GM12873 (cell line): ENCODE data around the gene INPP5A.

Source experiments
- TF ChIP-seq, protein P1 (sequence below): IDR thresholded peaks from 2 replicates; pipeline ENCODE4 v1.5.1; 2012; ENCODE audit warnings: low read depth, mild to moderate bottlenecking, moderate library complexity, low read length, control low read depth; ENCODE audit not compliant: insufficient read depth; ENCODE audit errors: missing control alignments

The INPP5A gene

DNA sequence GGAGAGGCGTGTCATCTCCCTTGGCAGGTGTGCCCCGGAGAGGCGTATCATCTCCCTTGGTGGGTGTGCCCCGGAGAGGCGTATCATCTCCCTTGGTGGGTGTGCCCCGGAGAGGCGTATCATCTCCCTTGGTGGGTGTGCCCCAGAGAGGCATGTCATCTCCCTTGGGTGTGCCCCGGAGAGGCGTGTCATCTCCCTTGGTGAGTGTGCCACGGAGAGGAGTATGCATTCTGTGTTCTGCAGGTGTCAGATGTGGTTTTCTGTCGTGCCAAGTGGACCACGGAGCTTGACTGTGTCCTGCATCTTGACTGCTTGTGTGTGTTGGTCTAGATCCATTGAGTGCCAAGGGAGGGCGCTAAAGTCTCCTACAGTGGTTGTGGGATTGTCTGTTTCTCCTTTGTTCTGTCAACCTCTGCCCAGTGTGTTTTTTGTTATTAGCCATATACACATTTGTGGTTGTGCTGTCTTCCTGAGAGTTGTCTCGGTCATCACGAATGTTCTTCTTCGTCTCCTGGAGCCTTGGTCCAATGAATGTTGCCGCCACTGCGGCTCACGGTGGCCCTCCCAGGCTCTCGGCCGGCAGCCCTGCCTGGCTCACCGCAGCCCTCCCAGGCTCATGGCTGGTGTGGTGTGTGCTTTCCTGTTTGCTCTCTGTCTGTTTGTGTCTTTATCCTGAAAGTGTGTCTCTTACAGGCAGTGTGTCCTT, 96.8 kb downstream of the INPP5A start:
- TF ChIP-seq, protein P1, sequence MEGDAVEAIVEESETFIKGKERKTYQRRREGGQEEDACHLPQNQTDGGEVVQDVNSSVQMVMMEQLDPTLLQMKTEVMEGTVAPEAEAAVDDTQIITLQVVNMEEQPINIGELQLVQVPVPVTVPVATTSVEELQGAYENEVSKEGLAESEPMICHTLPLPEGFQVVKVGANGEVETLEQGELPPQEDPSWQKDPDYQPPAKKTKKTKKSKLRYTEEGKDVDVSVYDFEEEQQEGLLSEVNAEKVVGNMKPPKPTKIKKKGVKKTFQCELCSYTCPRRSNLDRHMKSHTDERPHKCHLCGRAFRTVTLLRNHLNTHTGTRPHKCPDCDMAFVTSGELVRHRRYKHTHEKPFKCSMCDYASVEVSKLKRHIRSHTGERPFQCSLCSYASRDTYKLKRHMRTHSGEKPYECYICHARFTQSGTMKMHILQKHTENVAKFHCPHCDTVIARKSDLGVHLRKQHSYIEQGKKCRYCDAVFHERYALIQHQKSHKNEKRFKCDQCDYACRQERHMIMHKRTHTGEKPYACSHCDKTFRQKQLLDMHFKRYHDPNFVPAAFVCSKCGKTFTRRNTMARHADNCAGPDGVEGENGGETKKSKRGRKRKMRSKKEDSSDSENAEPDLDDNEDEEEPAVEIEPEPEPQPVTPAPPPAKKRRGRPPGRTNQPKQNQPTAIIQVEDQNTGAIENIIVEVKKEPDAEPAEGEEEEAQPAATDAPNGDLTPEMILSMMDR = peak; percentile 46

DNA sequence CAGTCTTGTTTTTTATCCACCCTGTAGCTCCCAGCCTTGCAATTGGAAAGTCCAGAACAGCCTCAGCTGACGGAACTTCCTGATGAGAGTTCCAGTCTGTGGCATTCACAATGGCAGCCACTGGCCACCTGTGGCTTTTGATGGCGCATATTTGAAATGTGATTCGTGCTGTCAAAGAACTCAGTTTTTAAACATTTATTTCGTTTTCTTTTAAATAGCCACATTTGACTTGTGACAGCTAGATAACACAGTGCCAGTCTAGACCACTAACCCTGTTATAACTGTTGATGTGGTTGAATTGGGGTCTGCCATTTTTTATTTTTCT, 97.3 kb downstream of the INPP5A start:
- TF ChIP-seq, protein P1 = no peak

DNA sequence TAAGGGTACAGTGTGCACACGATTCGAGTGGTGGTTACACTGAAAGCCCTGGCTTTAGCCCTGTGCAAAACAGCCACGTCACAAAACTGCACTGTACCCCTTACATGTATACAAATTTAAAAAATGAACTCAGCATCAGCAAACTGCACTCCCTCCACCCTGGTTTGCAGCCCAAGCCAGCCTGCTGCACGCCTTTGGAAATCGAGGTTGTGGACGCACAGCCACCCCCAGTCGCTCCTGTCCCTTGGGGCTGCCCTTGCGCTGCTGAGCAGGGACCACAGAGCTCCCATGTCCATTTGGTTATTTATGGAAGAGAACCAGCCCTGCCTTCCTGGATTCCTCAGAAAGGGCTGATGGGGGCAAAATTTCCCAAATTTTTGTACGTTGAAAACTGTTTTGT, 98.8 kb downstream of the INPP5A start:
- TF ChIP-seq, protein P1 = no peak

DNA sequence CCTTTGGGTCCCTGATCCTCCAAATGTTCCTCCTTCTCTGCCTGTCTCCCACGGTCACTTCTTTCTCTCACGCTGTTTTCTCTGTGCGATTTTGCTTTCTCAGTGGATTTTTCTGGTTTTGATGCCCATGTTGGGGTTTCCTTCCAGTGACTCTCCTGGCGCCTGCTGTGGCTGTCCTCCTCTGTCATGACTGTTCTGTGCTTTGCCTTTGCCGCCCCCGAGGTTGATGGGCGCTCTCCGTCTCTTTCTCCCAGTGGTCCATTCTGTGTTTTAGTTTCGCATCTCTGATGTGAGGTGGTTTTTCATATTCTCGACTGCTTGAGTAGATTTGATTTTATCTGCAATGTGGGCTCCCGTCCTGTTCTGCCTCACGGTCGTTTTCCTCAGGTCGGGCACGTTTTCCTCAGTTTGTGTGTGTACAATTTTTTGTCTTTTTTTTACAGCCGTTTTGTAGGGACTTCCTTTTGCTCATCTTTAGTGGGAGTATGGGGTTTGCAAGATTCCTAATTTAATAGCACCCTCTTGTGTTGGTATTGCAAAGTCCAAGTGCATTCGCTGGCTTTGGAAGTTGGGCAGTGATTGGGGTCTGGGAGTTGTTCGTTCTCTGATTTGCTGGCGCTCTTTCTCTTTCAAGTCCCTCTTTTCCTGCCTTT, 100.0 kb downstream of the INPP5A start:
- TF ChIP-seq, protein P1 = peak; percentile 72

DNA sequence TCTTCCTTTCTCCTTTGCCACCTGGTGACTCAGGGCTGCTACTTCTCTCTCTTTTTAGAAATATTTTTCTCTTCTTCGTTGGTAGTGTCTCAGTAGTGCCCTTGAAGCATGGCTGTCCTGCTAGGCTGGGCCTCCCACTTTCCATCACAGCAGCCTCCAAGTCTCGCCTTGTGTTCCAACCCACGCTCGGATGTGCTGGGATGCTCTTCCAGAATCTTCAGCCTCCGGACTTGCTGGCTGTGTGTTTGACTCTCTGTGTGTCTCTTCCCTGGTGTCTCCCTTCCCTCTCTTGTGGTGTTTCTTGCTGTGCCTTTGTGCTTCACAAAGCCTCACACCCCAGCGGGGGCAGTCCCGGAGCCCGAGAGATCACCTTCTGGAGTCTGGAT, 100.5 kb downstream of the INPP5A start:
- TF ChIP-seq, protein P1 = no peak

DNA sequence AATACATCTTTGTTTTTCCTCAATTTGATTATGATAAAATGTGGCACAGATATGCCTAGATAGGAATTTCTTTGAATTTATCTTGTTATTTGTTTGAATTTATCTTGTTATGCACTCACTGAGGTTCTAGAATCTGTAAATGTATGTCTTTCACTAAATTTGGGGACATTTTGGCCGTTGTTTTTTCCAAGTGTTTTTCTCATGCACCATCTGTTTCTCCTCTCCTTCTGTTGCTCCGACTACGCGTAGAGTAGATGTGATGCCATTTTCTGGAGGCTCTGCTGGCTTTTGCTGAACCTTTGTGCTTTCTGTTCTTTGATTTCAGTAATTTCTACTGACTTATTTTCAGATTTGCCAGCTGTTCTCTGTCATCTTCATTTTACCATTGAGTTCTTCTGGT, 101.9 kb downstream of the INPP5A start:
- TF ChIP-seq, protein P1 = no peak

DNA sequence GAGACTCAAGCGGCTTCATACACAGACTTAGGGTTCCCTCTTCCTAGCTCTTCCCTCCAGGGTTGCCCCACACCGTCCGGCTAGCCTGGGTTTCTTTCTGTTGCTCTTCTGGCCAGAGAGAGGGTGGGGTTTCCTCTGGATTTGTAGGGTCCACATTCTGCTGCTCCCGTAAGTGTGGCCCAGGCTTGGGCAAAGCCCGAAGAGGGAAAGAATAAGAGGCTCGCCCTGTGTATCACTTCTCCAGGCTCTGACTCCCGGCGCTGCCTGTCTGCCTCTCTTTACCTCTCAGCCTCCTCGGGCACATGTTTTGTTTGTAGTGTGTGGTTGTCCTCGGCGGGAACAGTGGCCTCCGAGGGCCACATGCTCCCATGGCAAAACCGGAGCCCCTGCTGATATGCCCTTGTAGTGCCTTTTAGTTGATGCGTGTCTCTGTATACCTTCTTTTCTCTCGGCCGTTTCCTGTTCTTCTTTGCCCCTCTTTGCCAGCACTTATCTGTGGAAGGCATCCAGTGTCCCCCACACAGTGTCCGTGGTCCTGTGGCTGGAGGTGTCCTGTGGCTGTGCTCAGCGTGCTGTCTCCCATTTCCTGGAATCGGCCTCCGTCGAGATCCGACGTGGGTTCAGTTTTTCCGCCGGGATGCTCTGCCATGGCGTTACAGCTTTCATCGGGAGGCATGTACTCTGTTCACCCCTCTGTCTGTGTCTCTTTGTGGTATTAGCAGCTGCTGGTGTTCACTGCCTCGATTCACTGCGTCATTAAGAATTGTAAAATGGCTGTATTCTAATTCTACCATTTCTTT, 102.9 kb downstream of the INPP5A start:
- TF ChIP-seq, protein P1 = no peak
